ENCODE data around the gene CIC. TPM values are rescaled to one million over a fixed set of nuclear protein-coding genes. Genes with fewer than 3 reads are reported as not detected.
"Not testable (repeated sequence)": the region's sequence is repeated elsewhere in the genome, so short reads cannot be mapped to it uniquely, and the experiment has no call there.

The CIC gene
- polyA plus RNA-seq, 2 of the 4 experiments (the other 2 are of a cell fraction): 7.2 to 56.4 TPM

DNA sequence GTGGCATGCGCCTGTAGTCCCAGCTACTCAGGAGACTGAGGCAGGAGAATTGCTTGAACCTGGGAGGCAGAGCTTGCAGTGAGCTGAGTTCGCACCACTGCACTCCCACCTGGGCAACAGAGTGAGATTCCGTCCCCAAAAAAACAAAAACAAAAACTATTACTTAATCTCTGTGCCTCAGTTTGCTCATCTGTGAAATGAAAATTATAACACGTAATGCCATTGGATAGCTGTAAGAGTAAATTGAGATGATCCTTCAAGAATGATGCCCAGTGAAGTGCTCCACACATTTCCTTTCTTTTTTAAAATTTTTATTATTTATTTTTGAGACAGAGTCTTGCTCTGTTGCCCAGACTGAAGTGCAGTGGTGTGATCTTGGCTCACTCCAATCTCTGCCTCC, 70.9 kb downstream of the CIC start:
- H3K27ac ChIP-seq; POLR2A ChIA-PET; ATAC-seq; H3K9me3 ChIP-seq; H3K4me1 ChIP-seq; DNase-seq (ENCODE audit: low read depth in 1 of 2, low spot score in 1 of 2); H3K4me3 ChIP-seq; H3K4me2 ChIP-seq: not testable (repeated sequence)
- CTCF ChIA-PET: interaction anchor here (0.8 to 1.2 kb wide), 3 partner anchors 61 to 207 kb away, joined by 3 read pairs; no protein-coding TSS in a partner anchor
- peak; percentile 85 for FAIRE-seq
- WGBS (ENCODE audit: missing lambda C conversion rate): 97% methylated on average over 4 of the region's 4 CpGs
- 0 out of 2 replicates have a peak, but pooled peaks have one; percentile 74 for TF ChIP-seq CHD4 (IDR thresholded peaks at IDR 0.05; ENCODE audit: borderline replicate concordance)
- peak; percentile 65; the same call in 1 of the 2 replicates for TF ChIP-seq KDM1A (IDR thresholded peaks at IDR 0.05; ENCODE audit: low read depth)

DNA sequence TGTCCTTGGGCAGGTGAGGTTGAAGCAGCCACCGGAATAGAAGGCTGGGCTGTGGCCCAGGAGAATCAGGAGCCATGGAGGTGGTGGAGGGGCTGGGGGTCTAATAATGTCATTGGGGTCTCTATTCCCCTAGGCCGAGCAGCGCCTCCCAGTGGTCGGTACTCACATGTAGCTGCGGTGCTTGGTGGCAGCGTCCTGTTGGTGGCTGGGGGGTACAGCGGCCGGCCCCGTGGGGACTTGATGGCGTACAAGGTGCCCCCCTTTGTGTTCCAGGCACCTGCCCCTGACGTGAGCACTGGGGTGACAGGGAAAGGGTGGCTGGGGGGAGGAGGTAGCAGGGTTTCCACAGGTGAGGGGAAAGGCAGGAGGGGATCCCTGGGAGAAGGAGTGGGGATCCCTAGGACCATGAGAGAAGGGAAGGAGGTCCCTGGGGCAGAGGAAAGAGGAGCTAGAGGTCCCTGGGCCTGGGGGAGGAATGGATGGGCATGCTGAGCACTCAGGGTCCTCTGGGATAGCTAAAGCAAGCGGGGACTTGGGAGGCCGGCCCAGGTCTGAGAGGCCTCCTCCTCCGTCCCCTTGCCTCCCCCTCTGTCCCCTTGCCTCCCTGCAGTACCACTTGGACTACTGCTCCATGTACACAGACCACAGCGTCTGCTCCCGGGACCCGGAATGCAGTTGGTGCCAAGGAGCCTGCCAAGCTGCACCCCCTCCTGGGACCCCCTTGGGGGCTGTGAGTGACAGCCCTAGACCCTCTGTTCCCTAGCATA, 74.5 kb downstream of the CIC start:
- H3K4me2 ChIP-seq: no peak overlapping the region
- DNase-seq (ENCODE audit: low read depth in 1 of 2, low spot score in 1 of 2) (no peak), ATAC-seq (peak; percentile 57 to 69), FAIRE-seq (no peak)
- no peak overlapping the region for H3K27ac ChIP-seq
- TF ChIP-seq, protein P1, sequence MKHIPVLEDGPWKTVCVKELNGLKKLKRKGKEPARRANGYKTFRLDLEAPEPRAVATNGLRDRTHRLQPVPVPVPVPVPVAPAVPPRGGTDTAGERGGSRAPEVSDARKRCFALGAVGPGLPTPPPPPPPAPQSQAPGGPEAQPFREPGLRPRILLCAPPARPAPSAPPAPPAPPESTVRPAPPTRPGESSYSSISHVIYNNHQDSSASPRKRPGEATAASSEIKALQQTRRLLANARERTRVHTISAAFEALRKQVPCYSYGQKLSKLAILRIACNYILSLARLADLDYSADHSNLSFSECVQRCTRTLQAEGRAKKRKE (CRISPR knock-in tag; IDR thresholded peaks at IDR 0.05; ENCODE audit: low read depth): no peak
- no peak for TF ChIP-seq FOSL2 (IDR thresholded peaks at IDR 0.05)
- no peak for TF ChIP-seq FOSL2 (CRISPR knock-in tag; IDR thresholded peaks at IDR 0.05)
- no peak for TF ChIP-seq ZC3H11A (IDR thresholded peaks at IDR 0.05)
- TF ChIP-seq, protein P2, sequence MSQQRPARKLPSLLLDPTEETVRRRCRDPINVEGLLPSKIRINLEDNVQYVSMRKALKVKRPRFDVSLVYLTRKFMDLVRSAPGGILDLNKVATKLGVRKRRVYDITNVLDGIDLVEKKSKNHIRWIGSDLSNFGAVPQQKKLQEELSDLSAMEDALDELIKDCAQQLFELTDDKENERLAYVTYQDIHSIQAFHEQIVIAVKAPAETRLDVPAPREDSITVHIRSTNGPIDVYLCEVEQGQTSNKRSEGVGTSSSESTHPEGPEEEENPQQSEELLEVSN (IDR thresholded peaks at IDR 0.05; ENCODE audit: borderline replicate concordance, low read depth): no peak
- TF ChIP-seq JUNB (IDR thresholded peaks at IDR 0.05): no peak
- no peak for TF ChIP-seq RARB (CRISPR knock-in tag; IDR thresholded peaks at IDR 0.05)
- TF ChIP-seq, protein P3, sequence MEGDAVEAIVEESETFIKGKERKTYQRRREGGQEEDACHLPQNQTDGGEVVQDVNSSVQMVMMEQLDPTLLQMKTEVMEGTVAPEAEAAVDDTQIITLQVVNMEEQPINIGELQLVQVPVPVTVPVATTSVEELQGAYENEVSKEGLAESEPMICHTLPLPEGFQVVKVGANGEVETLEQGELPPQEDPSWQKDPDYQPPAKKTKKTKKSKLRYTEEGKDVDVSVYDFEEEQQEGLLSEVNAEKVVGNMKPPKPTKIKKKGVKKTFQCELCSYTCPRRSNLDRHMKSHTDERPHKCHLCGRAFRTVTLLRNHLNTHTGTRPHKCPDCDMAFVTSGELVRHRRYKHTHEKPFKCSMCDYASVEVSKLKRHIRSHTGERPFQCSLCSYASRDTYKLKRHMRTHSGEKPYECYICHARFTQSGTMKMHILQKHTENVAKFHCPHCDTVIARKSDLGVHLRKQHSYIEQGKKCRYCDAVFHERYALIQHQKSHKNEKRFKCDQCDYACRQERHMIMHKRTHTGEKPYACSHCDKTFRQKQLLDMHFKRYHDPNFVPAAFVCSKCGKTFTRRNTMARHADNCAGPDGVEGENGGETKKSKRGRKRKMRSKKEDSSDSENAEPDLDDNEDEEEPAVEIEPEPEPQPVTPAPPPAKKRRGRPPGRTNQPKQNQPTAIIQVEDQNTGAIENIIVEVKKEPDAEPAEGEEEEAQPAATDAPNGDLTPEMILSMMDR (IDR thresholded peaks at IDR 0.05): peak; percentile 27; the same call in 1 of the 3 replicates
- TF ChIP-seq EHF (CRISPR knock-in tag; IDR thresholded peaks at IDR 0.05): no peak
- no peak overlapping the region for H3K4me3 ChIP-seq
- 71% methylated on average over 17 of the region's 17 CpGs for WGBS (ENCODE audit: missing lambda C conversion rate)
- H3K9me3 ChIP-seq: no peaks in the 10 kb centered on the region
- peaks cover 6% of the 10 kb centered on the region; the same call in 2 of the 3 replicates for H3K4me1 ChIP-seq
- ChIA-PET POLR2A (no interaction called here), CTCF (interaction anchor here (0.6 to 3.9 kb wide), 19 partner anchors 11 to 1939 kb away, joined by 3 to 27 read pairs (median 3); partner anchors contain the start of genes POU2F2 and TMEM145)

DNA sequence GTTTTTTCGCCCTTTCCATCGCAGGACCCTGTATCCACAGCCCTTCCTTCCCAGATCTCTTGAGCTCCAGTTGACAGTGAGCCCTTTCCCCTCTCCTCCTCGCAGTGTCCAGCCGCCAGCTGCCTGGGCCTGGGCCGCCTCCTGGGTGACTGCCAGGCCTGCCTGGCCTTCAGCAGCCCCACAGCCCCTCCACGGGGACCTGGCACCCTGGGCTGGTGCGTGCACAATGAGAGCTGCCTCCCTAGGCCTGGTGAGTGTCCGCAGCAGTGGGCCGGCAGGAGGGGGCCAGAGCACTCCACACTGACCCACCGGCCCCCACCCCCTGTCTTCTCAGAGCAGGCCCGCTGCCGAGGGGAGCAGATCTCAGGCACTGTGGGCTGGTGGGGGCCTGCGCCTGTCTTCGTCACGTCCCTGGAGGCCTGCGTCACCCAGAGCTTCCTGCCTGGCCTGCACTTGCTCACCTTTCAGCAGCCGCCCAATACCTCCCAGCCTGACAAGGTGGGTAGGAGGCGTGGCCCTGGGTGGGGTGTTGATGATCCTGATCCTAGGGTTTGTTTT, 75.4 kb downstream of the CIC start:
- FAIRE-seq (no peak), ATAC-seq (peak; percentile 18 to 26; a peak in 4 of 6 replicates), DNase-seq (ENCODE audit: low read depth in 1 of 2, low spot score in 1 of 2) (no peak)
- ChIA-PET CTCF (interaction anchor here (0.6 to 3.9 kb wide), 16 partner anchors 12 to 215 kb away, joined by 3 to 27 read pairs (median 3); no protein-coding TSS in a partner anchor), POLR2A (no interaction called here)
- H3K4me3 ChIP-seq: no peak overlapping the region
- no peak overlapping the region for H3K27ac ChIP-seq
- H3K4me1 ChIP-seq: peaks cover 6% of the 10 kb centered on the region; the same call in 2 of the 3 replicates
- TF ChIP-seq RAD21 (conservative IDR thresholded peaks at IDR 0.05 in 1 of 2, IDR thresholded peaks at IDR 0.05 in 1 of 2) (no peak), HOXB13 (CRISPR knock-in tag; IDR thresholded peaks at IDR 0.05; ENCODE audit: low read depth) (no peak), RCOR1 (IDR thresholded peaks at IDR 0.05; ENCODE audit: low read depth, low read length) (no peak), MAFK (IDR thresholded peaks at IDR 0.05; ENCODE audit: partially characterized antibody) (no peak), EP300 (IDR thresholded peaks at IDR 0.05) (no peak), TP53 (CRISPR knock-in tag; IDR thresholded peaks at IDR 0.05) (no peak), CBX8 (IDR thresholded peaks at IDR 0.05) (no peak), SREBF2 (IDR thresholded peaks at IDR 0.05) (no peak), CHD4 (IDR thresholded peaks at IDR 0.05; ENCODE audit: borderline replicate concordance) (no peak), ESRRA (IDR thresholded peaks at IDR 0.05; ENCODE audit: borderline replicate concordance, low read length) (no peak), FOXS1 (CRISPR knock-in tag; IDR thresholded peaks at IDR 0.05) (no peak), MAZ (IDR thresholded peaks at IDR 0.05; ENCODE audit: borderline replicate concordance, low read depth, low read length) (no peak), SMC3 (IDR thresholded peaks at IDR 0.05) (no peak), FOSB (CRISPR knock-in tag; IDR thresholded peaks at IDR 0.05) (no peak), NR3C1 (IDR thresholded peaks at IDR 0.05) (no peak), FOSL2 (IDR thresholded peaks at IDR 0.05) (no peak), FOSL2 (CRISPR knock-in tag; IDR thresholded peaks at IDR 0.05) (no peak), GATA3 (IDR thresholded peaks at IDR 0.05; ENCODE audit: borderline replicate concordance) (no peak)
- TF ChIP-seq, protein P4, sequence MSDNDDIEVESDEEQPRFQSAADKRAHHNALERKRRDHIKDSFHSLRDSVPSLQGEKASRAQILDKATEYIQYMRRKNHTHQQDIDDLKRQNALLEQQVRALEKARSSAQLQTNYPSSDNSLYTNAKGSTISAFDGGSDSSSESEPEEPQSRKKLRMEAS (IDR thresholded peaks at IDR 0.05): no peak
- TF ChIP-seq, protein P5, sequence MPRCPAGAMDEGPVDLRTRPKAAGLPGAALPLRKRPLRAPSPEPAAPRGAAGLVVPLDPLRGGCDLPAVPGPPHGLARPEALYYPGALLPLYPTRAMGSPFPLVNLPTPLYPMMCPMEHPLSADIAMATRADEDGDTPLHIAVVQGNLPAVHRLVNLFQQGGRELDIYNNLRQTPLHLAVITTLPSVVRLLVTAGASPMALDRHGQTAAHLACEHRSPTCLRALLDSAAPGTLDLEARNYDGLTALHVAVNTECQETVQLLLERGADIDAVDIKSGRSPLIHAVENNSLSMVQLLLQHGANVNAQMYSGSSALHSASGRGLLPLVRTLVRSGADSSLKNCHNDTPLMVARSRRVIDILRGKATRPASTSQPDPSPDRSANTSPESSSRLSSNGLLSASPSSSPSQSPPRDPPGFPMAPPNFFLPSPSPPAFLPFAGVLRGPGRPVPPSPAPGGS (IDR thresholded peaks at IDR 0.05): no peak
- H3K4me2 ChIP-seq: no peak overlapping the region
- 94% methylated on average over 18 of the region's 18 CpGs for WGBS (ENCODE audit: missing lambda C conversion rate)
- H3K9me3 ChIP-seq: no peaks in the 10 kb centered on the region

Measured in A549 (cell line).